Adrenal gland (tissue), 5 donors: ENCODE results near the gene FMO4.
"Not testable (repeated sequence)": the region's sequence is repeated elsewhere in the genome, so short reads cannot be mapped to it uniquely, and the experiment has no call there.

Experiments used
- CTCF ChIP-seq, 6 experiments: fragments of 450-650 bp in 4 of 6; fragments of 200-600 bp in 2 of 6; sonication (generic) in 1 of 6; IDR thresholded peaks; 1 replicate in 5 of 6; 2 replicates in 1 of 6; pipeline versions ENCODE4 v1.5.1 to v1.8.0; 2016 to 2021; ENCODE audit warnings: antibody characterized with exemption in 6 of 6, mild to moderate bottlenecking in 2 of 6, moderate library complexity in 1 of 6
- POLR2A ChIP-seq, 2 donors: fragments of 450-650 bp; IDR thresholded peaks; one replicate each; pipeline ENCODE4 v1.6.1; 2017; ENCODE audit warnings: antibody characterized with exemption in 2 of 2, mild to moderate bottlenecking in 2 of 2, moderate library complexity in 1 of 2
- donor health status: DM: no; HTN: no; CAD: no.

- not testable (repeated sequence) for TF ChIP-seq CTCF, POLR2A (IDR thresholded peaks at IDR 0.05)
Observed at GRCh38 chr1:171373357-171374122, 59.6 kb downstream of the FMO4 start.
